ENCODE measurements around the gene HS6ST1.

- TF ChIP-seq, protein P1, sequence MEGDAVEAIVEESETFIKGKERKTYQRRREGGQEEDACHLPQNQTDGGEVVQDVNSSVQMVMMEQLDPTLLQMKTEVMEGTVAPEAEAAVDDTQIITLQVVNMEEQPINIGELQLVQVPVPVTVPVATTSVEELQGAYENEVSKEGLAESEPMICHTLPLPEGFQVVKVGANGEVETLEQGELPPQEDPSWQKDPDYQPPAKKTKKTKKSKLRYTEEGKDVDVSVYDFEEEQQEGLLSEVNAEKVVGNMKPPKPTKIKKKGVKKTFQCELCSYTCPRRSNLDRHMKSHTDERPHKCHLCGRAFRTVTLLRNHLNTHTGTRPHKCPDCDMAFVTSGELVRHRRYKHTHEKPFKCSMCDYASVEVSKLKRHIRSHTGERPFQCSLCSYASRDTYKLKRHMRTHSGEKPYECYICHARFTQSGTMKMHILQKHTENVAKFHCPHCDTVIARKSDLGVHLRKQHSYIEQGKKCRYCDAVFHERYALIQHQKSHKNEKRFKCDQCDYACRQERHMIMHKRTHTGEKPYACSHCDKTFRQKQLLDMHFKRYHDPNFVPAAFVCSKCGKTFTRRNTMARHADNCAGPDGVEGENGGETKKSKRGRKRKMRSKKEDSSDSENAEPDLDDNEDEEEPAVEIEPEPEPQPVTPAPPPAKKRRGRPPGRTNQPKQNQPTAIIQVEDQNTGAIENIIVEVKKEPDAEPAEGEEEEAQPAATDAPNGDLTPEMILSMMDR (IDR thresholded peaks at IDR 0.05), result no peak
- TF ChIP-seq EZH2 (IDR thresholded peaks at IDR 0.05), result no peak
Measured at GRCh38 chr2:128330583-128330982, 11.9 kb upstream of the HS6ST1 start.

Data from neural progenitor cell (in vitro differentiated cells).